Stimulated activated naive B cell treated with anti-CD40 and anti-IgM and Interleukin-4, amounts not matched to agents 10 μg/mL and 1 μg/mL and 100 μg/mL, for 72 hours (primary cell): Measurements from ENCODE around the gene ASH1L.
A peak's percentile ranks its signal among the peaks of the same experiment; 100 is the strongest.
"Not testable (repeated sequence)": the region's sequence is repeated elsewhere in the genome, so short reads cannot be mapped to it uniquely, and the experiment has no call there.

Experiments
- ATAC-seq, 2 donors: fragments of 150-1000 bp; cut with Tn5 transposase; replicated peaks; 2 replicates each; pipeline ENCODE4 v1.10.0; 2021; ENCODE audit warnings: moderate library complexity in 1 of 2
- DNase-seq: peaks from one replicate; pipeline ENCODE4 v3.0.0; 2021
- H3K27ac Mint-ChIP-seq: one replicate; pipeline ENCODE4 v1.8.0; 2022; ENCODE audit warnings: mild to moderate bottlenecking, mixed read lengths
- H3K27me3 Mint-ChIP-seq, 2 donors: one replicate each; pipeline ENCODE4 v1.8.0; 2022; ENCODE audit warnings: mixed read lengths in 2 of 2
- H3K36me3 Mint-ChIP-seq, 2 donors: one replicate each; pipeline ENCODE4 v1.8.0; 2022; ENCODE audit warnings: mixed read lengths in 2 of 2, mild to moderate bottlenecking in 1 of 2
- H3K4me1 Mint-ChIP-seq, 2 donors: one replicate each; pipeline ENCODE4 v1.8.0; 2022; ENCODE audit warnings: mixed read lengths in 2 of 2, mild to moderate bottlenecking in 1 of 2
- H3K4me3 Mint-ChIP-seq, 2 donors: one replicate each; pipeline ENCODE4 v1.8.0; 2022; ENCODE audit warnings: mild to moderate bottlenecking in 2 of 2, mixed read lengths in 2 of 2, moderate library complexity in 1 of 2
- H3K9me3 Mint-ChIP-seq, 2 donors: one replicate each; pipeline ENCODE4 v1.8.0; 2022; ENCODE audit warnings: mixed read lengths in 2 of 2, mild to moderate bottlenecking in 1 of 2

Gene ASH1L

GRCh38 chr1:155300553-155301329 is 261.9 kb downstream of the ASH1L start:
- H3K4me1 Mint-ChIP-seq = peaks cover 0 to 10% of the 10 kb centered on the region in 2 donors
- H3K36me3 Mint-ChIP-seq = no peaks in the 10 kb centered on the region
- H3K27me3 Mint-ChIP-seq = peaks cover 20 to 29% of the 10 kb centered on the region in 2 donors
- no peaks in the 10 kb centered on the region for H3K9me3 Mint-ChIP-seq
- no peak overlapping the region for H3K27ac Mint-ChIP-seq
- no peak overlapping the region for H3K4me3 Mint-ChIP-seq
- DNase-seq (no peak), ATAC-seq (no peak)

- Mint-ChIP-seq H3K4me3 (no peak overlapping the region), H3K9me3 (no peaks in the 10 kb centered on the region), H3K4me1 (peaks cover under 1 to 12% of the 10 kb centered on the region in 2 donors), H3K36me3 (no peaks in the 10 kb centered on the region), H3K27me3 (peaks cover 24 to 35% of the 10 kb centered on the region in 2 donors), H3K27ac (no peak overlapping the region)
- DNase-seq = no peak
- ATAC-seq = no peak
Measured at GRCh38 chr1:155300024-155300423, 262.6 kb downstream of the ASH1L start.

- DNase-seq (no peak), ATAC-seq (no peak)
- Mint-ChIP-seq H3K9me3 (no peaks in the 10 kb centered on the region), H3K27ac (no peak overlapping the region), H3K27me3 (peaks cover 40 to 46% of the 10 kb centered on the region in 2 donors), H3K4me1 (peaks cover 7 to 14% of the 10 kb centered on the region in 2 donors), H3K36me3 (peaks cover 0 to 3% of the 10 kb centered on the region in 2 donors), H3K4me3 (no peak overlapping the region)
Measured at GRCh38 chr1:155297384-155297783, 265.2 kb downstream of the ASH1L start.

GRCh38 chr1:155296661-155297060 is 265.9 kb downstream of the ASH1L start:
- no peak overlapping the region for H3K4me3 Mint-ChIP-seq
- DNase-seq (no peak), ATAC-seq (no peak)
- no peaks in the 10 kb centered on the region for H3K9me3 Mint-ChIP-seq
- peaks cover 0 to 3% of the 10 kb centered on the region in 2 donors for H3K36me3 Mint-ChIP-seq
- peaks cover 41 to 48% of the 10 kb centered on the region in 2 donors for H3K27me3 Mint-ChIP-seq
- H3K4me1 Mint-ChIP-seq = peaks cover 7 to 14% of the 10 kb centered on the region in 2 donors
- no peak overlapping the region for H3K27ac Mint-ChIP-seq

DNA sequence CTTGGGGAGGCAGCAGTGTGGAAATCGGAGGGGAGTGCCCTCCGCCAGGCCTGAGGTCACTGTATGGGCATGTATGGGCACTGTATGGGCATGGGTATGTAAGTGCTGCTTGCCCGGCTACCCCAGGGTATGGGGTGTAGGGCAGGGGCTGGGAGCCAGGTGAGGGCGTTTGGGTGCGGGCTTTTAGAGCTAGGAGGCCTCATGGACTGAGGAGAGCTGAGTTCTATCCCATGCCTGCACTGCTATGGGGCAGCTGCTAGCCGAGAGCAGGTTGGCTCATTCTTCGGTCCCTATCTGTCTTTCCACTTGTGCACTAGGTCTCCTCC is 266.7 kb downstream of the ASH1L start:
- Mint-ChIP-seq H3K4me1 (peaks cover 7 to 14% of the 10 kb centered on the region in 2 donors), H3K9me3 (no peaks in the 10 kb centered on the region), H3K36me3 (peaks cover 0 to 3% of the 10 kb centered on the region in 2 donors), H3K4me3 (peak overlapping the region in 1 of 2 donors; percentile 6), H3K27me3 (peaks cover 44 to 45% of the 10 kb centered on the region in 2 donors), H3K27ac (no peak overlapping the region)
- DNase-seq (no peak), ATAC-seq (no peak)

- Mint-ChIP-seq H3K36me3 (peaks cover 0 to 3% of the 10 kb centered on the region in 2 donors), H3K4me1 (peaks cover 7 to 14% of the 10 kb centered on the region in 2 donors), H3K27me3 (peaks cover 46 to 47% of the 10 kb centered on the region in 2 donors), H3K27ac (no peak overlapping the region), H3K9me3 (no peaks in the 10 kb centered on the region), H3K4me3 (peak overlapping the region in 1 of 2 donors; percentile 6)
- DNase-seq (no peak), ATAC-seq (peak; percentile 31 to 39)
Measured at GRCh38 chr1:155295183-155295941, 267.2 kb downstream of the ASH1L start.

GRCh38 chr1:155294520-155295182 is 268.0 kb downstream of the ASH1L start:
- Mint-ChIP-seq H3K9me3 (no peaks in the 10 kb centered on the region), H3K4me3 (no peak overlapping the region), H3K4me1 (peaks cover 7 to 14% of the 10 kb centered on the region in 2 donors), H3K27me3 (peaks cover 50 to 51% of the 10 kb centered on the region in 2 donors), H3K36me3 (peaks cover 0 to 3% of the 10 kb centered on the region in 2 donors), H3K27ac (peak overlapping the region; percentile 22)
- ATAC-seq (no peak), DNase-seq (no peak)

DNA sequence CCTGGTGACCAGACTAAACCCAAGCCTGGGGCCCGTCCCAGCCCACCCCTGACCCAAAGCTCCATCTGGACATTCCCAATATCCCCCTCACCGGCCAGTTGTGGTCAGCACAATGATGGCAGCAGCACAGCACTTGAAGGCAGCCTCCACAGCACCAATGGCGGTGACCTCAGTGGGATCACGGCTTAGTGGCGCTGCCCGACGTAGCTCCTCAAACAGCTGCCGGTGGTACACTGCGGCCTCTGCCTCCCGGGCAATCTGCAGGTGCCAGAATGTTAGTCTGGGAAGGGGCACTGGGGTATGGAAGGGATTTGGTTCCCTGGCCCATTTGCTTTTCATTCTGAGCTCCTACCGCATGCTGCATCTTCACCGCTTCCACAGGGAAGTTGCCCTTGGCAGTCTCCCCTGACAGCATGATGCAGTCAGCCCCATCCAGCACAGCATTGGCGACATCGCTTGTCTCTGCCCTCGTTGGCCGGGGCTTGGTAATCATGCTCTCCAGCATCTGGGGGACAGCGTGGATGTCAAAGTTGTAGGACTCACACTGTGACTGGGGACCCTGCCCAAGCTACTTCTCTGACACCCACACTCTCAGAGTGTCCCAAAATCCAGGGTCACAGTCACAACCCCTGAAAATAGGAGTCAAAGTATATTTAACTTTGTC is 269.4 kb downstream of the ASH1L start:
- DNase-seq (no peak), ATAC-seq (no peak)
- Mint-ChIP-seq H3K27ac (no peak overlapping the region), H3K4me3 (no peak overlapping the region), H3K27me3 (peaks cover 50 to 51% of the 10 kb centered on the region in 2 donors), H3K36me3 (peaks cover 0 to 5% of the 10 kb centered on the region in 2 donors), H3K4me1 (peaks cover 7 to 14% of the 10 kb centered on the region in 2 donors), H3K9me3 (no peaks in the 10 kb centered on the region)

DNA sequence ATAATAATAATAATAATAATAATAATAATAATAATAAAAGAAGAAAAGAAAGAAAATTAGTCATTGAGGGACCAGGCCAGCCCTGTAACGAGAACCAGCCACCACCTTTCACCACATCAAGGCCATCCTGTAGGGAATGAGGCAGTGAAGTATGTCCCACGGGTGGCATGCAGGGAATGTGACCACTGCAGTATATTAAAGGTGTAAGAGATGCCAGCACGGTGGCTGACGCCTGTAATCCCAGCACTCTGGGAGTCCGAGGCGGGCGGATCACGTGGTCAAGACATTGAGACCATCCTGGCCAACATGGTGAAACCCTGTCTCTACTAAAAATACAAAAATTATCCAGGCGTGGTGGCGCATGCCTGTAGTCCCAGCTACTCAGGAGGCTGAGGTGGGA is 271.6 kb downstream of the ASH1L start:
- not testable (repeated sequence) for H3K27ac Mint-ChIP-seq, DNase-seq, H3K36me3 Mint-ChIP-seq, H3K9me3 Mint-ChIP-seq, ATAC-seq, H3K4me3 Mint-ChIP-seq, H3K4me1 Mint-ChIP-seq
- H3K27me3 Mint-ChIP-seq = peaks cover 30 to 34% of the 10 kb centered on the region in 2 donors

GRCh38 chr1:155287987-155288543 is 274.5 kb downstream of the ASH1L start:
- H3K4me1 Mint-ChIP-seq = no peaks in the 10 kb centered on the region
- no peak for DNase-seq

DNA sequence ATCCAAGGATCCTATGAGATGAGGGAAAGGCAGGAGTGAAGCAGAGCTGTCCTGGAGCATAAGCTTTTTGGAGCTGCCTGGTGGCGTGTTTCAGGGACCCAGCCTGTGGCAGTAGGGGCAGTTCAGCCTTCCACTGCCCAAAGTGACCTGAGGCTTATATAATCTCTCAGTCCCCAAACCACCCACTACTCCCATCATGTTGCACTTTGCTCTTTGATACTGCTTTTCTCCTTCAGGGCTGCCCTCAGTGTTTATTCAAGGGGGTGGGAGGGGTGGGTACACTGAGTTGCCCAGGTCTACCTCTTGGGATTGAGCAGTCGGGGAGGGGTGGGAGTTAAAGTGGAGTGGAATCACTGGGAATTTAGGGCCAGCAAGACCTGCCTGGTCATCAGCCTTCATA is 276.1 kb downstream of the ASH1L start:
- H3K27me3 Mint-ChIP-seq = peaks cover 7 to 9% of the 10 kb centered on the region in 2 donors
- H3K4me3 Mint-ChIP-seq = no peak overlapping the region
- no peak for DNase-seq
- H3K27ac Mint-ChIP-seq = no peak overlapping the region
- no peaks in the 10 kb centered on the region for H3K4me1 Mint-ChIP-seq
- H3K9me3 Mint-ChIP-seq = no peaks in the 10 kb centered on the region
- ATAC-seq = no peak
- H3K36me3 Mint-ChIP-seq = peaks cover 2% of the 10 kb centered on the region in 2 donors

More at GRCh38 chr1:155287987-155288543, 274.5 kb downstream of the ASH1L start:
- Mint-ChIP-seq H3K4me3 (no peak overlapping the region), H3K9me3 (no peaks in the 10 kb centered on the region), H3K27me3 (peaks cover 11% of the 10 kb centered on the region in 2 donors), H3K36me3 (peaks cover 0 to 2% of the 10 kb centered on the region in 2 donors), H3K27ac (no peak overlapping the region)
- no peak for ATAC-seq

DNA sequence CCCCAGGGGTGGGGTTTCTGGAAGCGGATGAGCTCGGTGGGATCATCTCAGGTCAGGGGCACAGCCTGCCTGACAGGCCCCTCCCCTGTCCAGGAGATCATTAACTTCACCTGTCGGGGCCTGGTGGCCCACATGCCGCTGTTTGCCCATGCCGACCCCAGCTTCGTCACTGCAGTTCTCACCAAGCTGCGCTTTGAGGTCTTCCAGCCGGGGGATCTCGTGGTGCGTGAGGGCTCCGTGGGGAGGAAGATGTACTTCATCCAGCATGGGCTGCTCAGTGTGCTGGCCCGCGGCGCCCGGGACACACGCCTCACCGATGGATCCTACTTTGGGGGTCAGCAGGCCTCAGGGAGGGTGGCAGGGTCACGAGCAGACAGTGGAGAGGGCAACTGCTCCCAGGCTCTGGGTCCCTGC is 277.0 kb downstream of the ASH1L start:
- H3K36me3 Mint-ChIP-seq = peaks cover 2% of the 10 kb centered on the region in 2 donors
- no peaks in the 10 kb centered on the region for H3K4me1 Mint-ChIP-seq
- no peaks in the 10 kb centered on the region for H3K9me3 Mint-ChIP-seq
- H3K27ac Mint-ChIP-seq = no peak overlapping the region
- DNase-seq = no peak
- no peak overlapping the region for H3K4me3 Mint-ChIP-seq
- peaks cover 6% of the 10 kb centered on the region in 2 donors for H3K27me3 Mint-ChIP-seq
- no peak for ATAC-seq
